ENCODE measurements around the gene CTNNA3.

CTNNA3 gene

DNA sequence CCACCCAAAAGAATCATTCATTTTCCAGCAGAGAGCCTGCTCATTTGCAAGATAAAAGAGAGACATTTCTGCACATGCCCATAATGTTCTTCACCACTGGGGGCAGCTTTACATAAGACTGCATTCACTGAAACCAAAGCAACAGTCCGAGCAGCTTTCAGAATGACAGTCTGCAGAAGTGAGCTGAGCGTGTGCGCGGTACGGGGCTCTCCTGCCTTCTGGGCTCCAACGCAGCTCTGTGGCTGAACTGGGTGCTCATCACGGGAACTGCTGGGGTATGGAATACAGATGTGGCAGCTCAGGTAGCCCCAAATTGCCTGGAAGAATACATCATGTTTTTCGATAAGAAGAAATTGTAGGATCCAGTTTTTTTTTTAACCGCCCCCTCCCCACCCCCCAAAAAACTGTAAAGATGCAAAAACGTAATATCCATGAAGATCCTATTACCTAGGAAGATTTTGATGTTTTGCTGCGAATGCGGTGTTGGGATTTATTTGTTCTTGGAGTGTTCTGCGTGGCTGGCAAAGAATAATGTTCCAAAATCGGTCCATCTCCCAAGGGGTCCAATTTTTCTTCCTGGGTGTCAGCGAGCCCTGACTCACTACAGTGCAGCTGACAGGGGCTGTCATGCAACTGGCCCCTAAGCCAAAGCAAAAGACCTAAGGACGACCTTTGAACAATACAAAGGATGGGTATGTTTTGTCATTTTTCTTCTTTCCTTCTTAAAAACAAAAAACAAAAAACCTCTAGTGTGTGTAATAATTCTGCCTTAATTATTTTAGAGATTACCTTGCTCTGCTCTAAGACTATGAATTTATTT, 769.9 kb downstream of the CTNNA3 start, which contains the start of gene LRRTM3:
LRRTM3 (plus strand) TSS at position 141 of the 820 bp plus-strand sequence.
- DNase-seq, result peak; percentile 11

DNA sequence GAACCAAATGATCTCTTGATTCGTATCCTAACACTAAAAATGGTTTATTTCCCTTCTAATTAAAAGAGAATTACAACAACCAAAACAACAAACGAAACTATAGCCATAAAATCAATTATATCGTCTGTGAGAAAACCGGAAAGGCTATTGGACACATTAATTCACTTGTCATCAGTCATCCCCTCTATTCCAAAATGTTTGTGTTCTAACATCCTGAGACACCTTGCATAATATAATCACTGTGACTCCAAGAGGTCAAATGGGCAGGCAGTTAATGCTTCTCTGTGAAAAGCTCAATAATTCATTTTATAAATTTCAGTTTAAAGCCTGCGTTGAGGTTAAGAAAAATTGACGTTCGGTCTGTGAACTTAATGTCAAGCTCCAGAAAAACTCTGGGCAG, 770.6 kb downstream of the CTNNA3 start:
- DNase-seq, result no peak

DNA sequence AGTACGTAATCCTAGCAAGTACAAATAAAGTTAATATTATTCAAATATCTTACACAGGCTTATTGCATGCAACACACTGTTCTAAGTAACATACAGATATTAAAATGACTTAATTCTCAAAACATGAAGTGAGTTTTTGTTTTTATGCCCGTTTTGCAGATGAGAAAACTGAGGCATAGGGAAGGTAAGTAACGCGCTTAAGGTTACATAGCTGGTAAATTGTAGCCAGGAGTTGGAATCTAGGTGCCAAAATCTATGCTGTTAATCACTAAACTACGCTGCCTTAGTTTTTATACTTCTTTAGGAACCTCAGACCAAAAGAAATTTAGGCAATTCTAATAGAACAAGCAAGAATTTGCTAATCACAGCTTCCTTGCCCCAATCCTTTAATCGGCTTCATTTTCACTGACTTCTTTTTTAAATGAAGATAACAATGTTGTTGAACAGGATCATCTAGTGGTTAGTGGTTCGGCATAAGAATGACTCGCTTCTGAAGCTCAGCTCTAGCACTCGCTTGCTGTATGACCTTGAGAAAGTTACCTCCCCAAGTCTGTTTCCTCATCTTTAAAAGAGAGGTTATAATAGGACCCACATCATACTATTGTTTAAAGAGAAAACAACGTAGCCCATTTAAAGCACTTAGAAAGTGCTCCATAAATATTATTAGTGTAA, 771.2 kb downstream of the CTNNA3 start:
- DNase-seq, result no peak

DNA sequence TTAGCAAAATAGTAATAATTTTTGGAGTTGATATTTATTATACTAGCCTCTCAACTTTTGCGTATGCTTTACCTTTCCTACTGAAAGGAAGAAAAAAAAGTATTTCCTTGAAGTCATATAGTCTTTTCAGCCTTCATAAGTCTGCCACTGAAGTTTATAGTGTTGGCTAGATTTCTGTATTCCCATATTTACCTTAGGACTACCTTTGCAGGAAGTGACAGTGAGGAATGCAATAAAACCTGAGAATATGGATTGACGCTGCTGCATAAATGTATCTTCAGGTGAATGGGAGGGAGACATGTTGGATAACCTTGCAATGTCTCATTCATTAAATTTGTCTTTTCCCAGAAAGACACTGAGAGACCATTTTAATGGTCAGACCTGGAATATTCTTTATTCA, 776.7 kb downstream of the CTNNA3 start:
- no peak for DNase-seq

DNA sequence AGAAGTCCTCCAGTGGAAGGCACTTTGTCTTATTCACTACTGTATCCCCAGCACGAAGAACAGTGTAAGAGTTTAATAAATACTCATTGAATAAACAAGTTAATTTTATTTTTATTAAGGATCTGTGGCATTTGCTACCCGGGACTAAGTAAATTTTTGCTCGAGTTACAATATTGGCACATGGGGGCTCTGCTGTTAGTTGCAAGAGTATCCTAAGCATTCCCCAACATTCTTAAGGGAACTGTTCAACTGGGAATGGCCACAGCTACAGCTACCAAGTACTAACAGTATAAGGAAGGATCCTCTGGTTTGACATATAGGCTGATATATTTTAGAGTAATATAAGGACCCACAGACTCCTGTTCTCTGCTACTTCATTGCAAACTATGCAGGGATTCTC, 778.9 kb downstream of the CTNNA3 start:
- no peak for DNase-seq

DNA sequence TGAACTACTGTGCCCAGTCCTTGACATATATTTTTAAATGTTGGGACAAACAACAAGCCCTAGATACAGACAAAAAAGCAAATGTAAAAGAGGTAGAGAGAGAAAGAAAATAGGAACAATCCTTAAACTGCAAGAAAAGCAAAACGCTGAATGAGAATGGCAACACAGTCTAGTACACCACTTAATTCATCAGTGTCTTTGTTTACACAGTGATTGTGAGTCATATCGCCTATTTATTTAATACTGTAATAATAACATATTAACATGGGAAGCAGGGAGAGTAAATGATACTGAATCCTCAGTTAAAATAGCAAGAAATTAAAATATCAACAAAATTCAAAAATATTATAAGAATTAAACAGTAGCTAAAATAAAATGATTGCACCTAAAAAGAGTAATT, 780.0 kb downstream of the CTNNA3 start:
- DNase-seq, result no peak

DNA sequence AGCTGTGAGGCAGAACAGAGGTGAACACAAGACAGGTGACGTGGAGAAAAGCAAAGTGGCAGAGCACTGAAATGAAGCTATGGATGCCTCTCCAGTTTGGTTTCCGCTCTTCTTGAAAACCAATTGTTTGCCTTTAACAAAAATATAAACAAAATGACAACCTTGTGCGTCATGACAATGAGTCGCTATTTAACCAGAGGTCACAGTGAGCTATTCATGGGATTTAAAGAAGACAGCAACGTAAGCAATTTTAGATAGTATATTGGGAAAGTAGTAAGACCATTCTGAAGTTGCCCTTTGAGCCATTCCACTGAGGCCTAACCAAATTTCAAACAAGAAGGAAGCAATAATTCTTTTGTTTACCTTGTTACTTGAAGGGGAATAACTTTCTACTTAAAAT, 785.3 kb downstream of the CTNNA3 start:
- no peak for DNase-seq

DNA sequence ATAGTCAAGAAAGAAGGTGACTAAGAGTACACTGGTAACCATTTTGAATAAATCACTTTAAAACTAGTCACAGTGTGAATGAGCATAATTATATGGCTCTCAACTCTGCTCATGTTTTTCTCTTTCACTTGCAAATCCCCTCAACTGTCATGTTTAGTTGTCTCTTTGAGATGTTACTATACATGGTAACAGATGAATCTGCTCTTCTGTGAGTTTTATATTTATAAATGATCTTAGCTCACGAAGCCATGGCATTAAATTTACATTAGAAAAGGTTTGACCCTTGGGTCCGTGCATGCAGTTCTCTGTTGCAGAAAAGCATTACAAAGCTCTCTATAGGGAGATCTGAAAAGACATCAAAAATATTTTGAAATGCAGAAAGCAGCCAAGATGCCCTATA, 803.1 kb downstream of the CTNNA3 start:
- DNase-seq, result no peak

DNA sequence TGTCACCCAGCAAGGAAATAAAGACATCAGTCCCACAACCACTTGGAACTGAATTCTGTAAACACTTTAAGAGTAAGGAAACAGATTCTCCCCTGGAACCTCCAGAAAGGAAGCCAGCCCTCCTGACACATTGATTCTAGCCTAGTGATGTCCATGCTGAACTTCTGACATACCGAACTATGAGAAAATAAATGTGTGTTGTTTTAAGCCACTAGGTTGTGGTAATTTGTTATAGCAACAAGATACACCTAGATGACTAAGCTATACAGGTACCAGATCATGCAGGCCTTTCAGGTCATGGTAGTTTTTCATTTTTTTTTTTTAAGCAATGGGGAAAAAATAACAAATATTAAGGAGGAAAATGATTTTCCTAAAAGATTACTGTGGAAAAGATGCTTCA, 807.8 kb downstream of the CTNNA3 start:
- DNase-seq, result no peak

DNA sequence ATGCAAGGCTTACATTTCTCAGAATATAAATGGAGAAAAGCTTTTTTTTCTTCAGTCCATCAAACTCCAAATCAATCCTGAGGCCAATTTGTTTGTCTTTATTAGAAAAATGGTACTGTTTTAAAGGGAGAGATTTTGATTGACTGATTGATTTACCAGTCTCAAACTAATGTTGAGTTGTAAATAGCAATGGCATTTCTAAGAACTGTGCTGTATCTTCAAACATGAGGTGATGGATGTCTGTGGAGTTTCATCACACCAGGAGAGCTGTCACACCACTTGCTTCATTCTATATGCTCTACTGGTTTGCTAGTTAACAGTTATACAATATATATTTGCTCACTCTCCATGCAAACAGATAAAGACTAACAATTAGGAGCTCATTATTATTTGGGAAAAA, 809.1 kb downstream of the CTNNA3 start:
- DNase-seq, result no peak

DNA sequence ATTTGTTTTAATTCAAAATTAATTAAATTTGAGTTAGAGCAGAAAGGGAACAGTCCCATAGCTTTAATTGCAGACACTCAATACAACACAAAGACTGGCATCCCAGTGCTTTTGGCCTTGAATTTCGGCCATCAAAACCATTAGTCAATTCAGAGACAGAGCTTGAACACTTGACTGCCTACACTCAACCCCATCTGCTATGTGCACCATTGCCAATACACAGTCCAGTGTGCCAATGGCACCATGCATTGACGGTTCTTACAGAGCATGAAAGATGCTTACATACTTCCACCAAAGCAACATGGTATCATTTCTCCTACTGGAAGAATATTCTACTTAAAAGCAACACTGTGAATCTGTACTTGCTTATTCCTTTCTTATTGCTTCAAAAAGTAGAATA, 813.7 kb downstream of the CTNNA3 start:
- no peak for DNase-seq

DNA sequence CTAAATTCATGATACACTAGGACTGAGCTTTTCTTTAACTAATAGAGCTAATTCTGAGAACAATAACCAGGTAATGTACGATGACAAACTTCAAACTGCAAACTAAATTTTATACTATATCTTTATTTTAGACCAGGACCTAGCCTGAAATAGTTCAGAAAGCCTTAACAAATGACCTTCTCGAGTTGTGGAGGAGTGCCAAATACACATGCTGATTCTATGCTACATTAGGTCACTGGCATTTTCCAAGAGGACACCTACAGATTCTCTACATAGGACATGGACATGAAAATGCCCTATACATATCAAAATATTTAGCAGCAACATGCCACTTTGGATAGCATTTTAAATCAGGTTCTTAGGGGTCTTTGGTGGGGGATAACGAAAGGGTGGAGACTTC, 814.2 kb downstream of the CTNNA3 start:
- no peak for DNase-seq

DNA sequence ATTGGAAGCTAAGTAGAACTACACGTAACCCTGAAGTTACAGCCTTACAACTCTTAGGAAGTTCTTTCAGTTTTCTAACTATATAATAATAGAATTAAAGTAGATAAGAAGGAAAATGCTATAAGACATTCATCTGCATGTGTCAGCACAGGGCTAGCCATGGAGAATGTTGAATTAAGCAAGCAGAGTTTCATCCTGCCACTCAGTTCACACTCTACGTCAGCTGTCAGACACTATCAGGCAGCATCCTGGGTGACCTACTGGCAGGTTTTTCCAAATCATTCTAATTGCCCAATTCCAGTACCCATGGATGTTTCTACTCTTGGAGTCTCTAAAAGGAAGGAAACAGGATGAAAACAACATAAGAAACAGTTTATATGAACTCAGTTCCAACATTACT, 815.2 kb downstream of the CTNNA3 start:
- no peak for DNase-seq

DNA sequence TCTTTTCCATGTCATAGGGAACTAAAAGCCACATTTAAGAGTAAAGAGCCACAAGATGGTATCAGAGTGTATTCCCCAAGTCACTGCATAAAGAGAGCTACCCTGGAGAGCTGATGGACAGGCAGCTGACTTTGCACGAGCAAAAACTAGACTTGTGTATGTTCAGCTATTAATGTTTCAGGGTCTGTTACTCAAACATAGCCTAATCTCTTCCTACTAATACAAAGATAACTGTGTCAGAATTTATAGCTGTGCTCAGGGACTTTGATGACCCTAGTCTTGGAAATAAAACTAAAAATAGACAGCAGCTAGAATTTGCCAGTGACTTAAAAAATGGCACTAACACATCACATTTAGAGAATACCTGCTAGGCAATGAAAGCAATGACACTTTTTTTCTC, 815.7 kb downstream of the CTNNA3 start:
- DNase-seq, result no peak

DNA sequence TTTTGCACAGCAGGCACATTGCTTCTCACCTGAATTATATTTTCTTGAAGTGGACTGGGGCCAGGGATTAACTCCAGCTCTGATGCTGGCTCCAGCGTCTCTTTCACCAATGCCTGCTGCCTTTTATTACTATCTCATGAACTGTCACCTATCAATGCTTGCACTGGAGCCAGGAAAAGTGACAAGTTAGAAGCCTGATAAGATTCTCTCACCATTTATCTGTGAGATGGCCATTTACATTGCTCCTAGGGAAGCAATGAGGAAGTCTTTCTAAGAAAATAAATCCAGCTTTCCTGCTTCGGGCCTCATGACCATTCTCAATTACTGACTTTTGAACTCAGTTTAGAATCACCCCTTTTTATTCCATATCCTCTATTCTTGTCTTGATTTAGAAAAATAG, 818.6 kb downstream of the CTNNA3 start:
- no peak for DNase-seq

DNA sequence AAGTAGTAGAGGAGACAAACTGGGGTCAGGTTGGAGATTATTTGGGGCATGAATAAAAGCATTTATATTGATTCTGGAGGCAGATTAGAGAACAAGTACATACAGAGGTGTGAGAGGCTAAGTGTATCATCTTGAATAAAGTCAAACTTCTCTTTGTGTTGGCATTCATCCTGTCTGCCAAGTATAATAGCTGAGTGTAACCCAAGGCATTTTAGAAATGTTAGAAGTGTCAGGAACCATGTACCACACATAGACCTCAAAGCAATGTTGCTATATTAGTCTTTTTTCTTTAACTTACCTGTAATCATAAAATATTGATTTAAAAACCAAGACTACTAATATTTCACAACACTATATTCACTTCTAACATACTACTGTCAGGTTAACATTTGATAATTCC, 826.4 kb downstream of the CTNNA3 start:
- no peak for DNase-seq

DNA sequence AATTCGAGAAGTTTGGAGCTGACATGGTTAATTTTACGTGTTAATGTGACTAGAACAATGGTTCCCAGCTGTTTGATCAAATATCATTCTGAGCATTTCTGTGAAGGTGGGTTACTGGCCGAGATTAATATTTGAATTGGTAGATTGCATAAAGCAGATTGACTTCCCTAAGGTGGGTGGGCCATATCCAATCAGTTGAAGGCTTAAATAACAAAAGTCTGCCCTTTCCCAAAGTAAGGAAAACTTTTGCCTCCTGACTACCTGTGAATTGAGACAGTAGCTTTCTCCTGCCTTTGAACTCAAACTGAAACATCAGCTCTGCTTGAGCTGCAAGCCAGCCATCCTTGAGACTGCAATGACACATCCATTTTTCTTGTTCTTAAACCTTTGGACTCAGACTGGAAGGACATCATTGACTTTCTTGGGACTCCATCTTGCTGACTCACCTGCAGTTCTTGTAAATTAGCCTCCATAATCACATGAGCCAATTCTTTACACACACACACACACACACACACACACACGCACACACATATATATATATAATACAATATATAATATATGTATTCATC, 833.2 kb downstream of the CTNNA3 start:
- no peak for DNase-seq

DNA sequence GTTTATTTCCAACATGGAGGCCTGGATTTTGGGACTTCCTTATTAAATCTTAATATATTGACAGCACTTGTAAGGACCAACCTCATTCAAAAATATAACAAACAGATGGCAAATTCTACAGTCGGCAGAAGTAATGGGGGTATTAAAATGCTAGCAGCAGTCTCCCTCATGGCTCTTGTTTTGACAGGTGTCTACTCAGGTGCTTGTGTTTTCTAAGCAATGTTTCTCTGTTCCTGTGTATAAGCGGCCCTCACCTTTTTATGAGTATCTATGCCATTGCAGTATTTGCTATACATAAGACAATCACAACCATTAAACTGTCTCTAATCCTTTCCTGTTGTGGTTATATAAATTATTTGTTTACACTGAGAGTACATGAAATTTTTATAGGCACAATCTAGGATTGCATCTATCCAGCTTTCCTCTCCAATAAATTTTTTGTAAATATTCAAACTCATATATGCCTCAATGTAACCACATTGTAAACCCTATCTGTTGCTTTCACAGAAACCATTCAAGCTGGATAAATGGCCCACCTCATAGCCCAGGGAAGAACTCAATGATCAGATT, 835.5 kb downstream of the CTNNA3 start:
- no peak for DNase-seq

DNA sequence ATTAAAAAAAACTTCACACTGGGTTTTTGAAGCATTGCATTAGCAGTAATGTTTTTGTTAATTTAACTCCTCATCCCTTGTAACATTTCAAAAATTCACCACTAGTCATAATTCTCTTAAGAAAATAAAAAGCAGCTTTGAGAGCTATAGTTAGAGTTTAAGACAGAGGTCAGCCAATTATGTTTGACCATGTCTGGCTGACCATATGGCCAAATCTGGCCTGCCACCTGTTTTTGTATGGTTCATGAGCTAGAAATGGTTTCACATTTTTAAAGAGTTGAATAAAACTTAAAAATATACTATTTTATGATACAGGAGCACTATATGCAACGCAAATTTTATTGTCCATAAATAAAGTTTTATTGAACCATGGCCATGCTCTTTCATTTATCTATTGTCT, 843.2 kb downstream of the CTNNA3 start:
- no peak for DNase-seq

DNA sequence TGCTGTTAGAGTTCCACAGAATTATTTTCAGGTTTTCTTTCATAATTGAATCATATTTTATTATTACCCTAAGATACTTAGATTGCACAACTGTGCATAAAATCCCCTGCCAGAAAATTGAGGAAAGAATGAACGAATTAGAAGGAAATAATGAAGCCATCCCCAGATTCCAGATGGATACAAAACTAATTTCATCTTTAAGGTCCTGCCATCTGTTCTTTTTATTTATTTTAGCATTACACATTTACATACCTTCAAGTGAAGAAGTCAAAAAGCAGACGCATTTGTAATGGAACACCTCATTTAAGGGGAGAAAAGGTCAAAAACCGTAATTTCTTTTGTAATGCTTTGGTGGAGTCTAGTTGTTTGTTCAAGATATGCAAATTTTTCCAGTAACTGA, 847.1 kb downstream of the CTNNA3 start:
- DNase-seq, result no peak

DNA sequence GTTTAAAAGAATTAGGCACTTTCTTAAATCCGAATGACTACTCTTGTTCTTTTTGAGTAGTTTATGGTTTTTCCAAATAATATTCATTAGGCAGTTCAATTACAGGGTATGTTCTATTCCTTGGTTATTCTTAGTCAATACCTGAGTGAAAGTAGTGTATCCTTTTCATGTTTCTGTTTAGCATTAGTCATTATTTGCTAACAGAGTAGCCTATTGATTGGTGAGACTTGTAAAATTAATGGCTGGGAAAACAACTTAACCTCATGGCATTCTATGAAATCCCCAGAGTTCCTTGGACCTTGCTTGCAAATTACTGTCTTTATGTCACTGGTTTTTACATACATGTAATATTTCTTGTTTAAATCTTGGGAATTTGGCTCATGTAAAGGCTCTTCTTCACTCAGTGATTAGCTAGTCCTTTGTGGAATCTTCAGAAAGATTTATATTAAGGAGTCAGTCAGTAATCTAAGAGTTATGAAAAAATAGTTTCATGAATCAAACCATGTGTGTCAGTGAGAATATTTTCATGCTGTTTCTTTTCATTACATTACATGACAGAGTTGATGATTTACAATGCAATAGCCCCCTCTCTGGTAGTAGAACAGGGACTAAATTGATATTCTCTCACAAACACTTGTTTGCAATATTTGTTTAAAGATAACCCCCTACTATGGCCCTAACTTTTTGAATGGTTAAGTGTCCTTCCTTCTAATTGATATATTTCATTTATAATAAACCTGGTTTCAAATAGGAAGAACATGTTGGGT, 851.6 kb downstream of the CTNNA3 start:
- no peak for DNase-seq

DNA sequence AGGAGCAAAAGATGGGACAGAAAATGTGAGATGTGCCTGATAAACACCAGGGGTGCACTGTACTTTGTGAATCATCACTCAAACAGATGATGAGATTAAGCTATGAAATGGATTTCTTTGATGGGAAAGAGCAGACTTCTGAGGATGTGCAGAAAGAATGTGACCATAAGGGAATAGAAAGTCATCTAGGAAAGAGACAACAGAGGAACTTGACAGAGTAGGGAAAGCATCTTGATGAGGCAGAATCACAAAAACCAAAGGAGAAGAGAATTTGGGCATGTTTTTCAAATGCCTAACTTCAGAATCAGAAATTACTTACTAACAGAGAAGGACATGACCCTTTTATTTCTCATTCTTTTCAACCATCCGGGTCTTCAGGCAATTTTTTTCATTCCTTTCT, 852.6 kb downstream of the CTNNA3 start:
- no peak for DNase-seq

DNA sequence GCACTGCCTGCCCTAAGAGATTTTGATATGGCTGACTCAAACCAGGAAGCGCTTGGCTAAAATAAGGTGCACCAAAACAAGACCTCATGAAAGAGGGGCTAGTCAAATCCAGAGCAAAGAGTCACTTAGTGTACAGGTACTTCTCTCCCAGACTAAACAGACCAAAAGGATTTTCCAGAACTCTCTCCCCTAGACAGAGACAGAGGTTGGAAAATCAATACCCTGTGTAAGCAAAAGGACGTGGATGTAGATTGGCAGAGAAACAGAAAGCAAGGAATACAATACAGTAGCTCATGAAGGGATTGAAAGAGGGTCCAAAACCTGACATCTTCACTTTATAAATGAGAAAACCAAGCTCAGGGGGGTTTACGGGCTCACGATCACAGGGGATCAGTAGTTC, 853.1 kb downstream of the CTNNA3 start:
- no peak for DNase-seq
